Keratinocyte (primary cell): Measurements from ENCODE around the gene ZNF74. TPM values are rescaled to one million over a fixed set of nuclear protein-coding genes. Genes with fewer than 3 reads are reported as not detected.

ENCODE experiments used
- DNase-seq: peaks from one replicate; pipeline ENCODE4 v3.0.0-alpha.2; 2011; ENCODE audit warnings: low read depth, missing footprints, low spot score
- FAIRE-seq: peaks from 2 replicates; lab custom pipeline; 2011; peaks lifted over from hg19 to GRCh38; lab: Jason Lieb, UNC
- H2AFZ ChIP-seq: 2 replicates; pipeline ENCODE4 v1.6.0; 2012; ENCODE audit warnings: low read length, control low read depth, inconsistent platforms; ENCODE audit not compliant: control insufficient read depth
- H3K27ac ChIP-seq: 2 replicates; pipeline ENCODE4 v1.5.1; 2011; ENCODE audit warnings: low read length; ENCODE audit not compliant: control insufficient read depth, insufficient read depth
- H3K27me3 ChIP-seq: 3 replicates; pipeline ENCODE4 v1.6.0; 2011; ENCODE audit warnings: low read length; ENCODE audit not compliant: control insufficient read depth, insufficient read depth; ENCODE audit errors: extremely low read depth
- H3K36me3 ChIP-seq, 2 experiments: 2 replicates in 1 of 2; 3 replicates in 1 of 2; pipeline ENCODE4 v1.5.1; 2011; ENCODE audit warnings: low read length in 2 of 2, mild to moderate bottlenecking in 1 of 2; ENCODE audit not compliant: control insufficient read depth in 2 of 2, insufficient read depth in 2 of 2; ENCODE audit errors: extremely low read depth in 1 of 2
- H3K4me1 ChIP-seq: 3 replicates; pipeline ENCODE4 v1.5.1; 2011; ENCODE audit warnings: low read length; ENCODE audit not compliant: control insufficient read depth, insufficient read depth; ENCODE audit errors: extremely low read depth
- H3K4me2 ChIP-seq: 3 replicates; pipeline ENCODE4 v1.6.0; 2011; ENCODE audit warnings: low read depth, low read length; ENCODE audit not compliant: control insufficient read depth, insufficient read depth; ENCODE audit errors: extremely low read depth
- H3K4me3 ChIP-seq, 3 experiments: fragments of 200-600 bp in 1 of 3; sonication (generic) in 1 of 3; 2 replicates in 2 of 3; 3 replicates in 1 of 3; pipeline ENCODE4 v1.5.1; 2011 to 2016; ENCODE audit warnings: low read length in 3 of 3, mild to moderate bottlenecking in 3 of 3, control low read depth in 2 of 3, inconsistent platforms in 1 of 3, low read depth in 1 of 3, mixed read lengths in 1 of 3, mixed run types in 1 of 3, moderate library complexity in 1 of 3; ENCODE audit not compliant: control insufficient read depth in 2 of 3, insufficient read depth in 2 of 3; ENCODE audit errors: extremely low read depth in 1 of 3
- H3K79me2 ChIP-seq: 2 replicates; pipeline ENCODE4 v1.6.0; 2012; ENCODE audit warnings: low read length; ENCODE audit not compliant: control insufficient read depth, insufficient read depth
- H3K9ac ChIP-seq: 3 replicates; pipeline ENCODE4 v1.6.0; 2011; ENCODE audit warnings: low read length; ENCODE audit not compliant: control insufficient read depth, insufficient read depth; ENCODE audit errors: extremely low read depth
- H3K9me1 ChIP-seq: 3 replicates; pipeline ENCODE4 v1.6.0; 2011; ENCODE audit warnings: low read length; ENCODE audit not compliant: control insufficient read depth, insufficient read depth; ENCODE audit errors: extremely low read depth
- H3K9me3 ChIP-seq: 2 replicates; pipeline ENCODE4 v1.5.1; 2012; ENCODE audit warnings: low read depth, low read length; ENCODE audit not compliant: control insufficient read depth
- H4K20me1 ChIP-seq: 3 replicates; pipeline ENCODE4 v1.6.0; 2011; ENCODE audit warnings: low read length; ENCODE audit not compliant: control insufficient read depth, insufficient read depth; ENCODE audit errors: extremely low read depth
- EZH2 ChIP-seq: IDR thresholded peaks from one replicate; pipeline ENCODE4 v1.6.1; 2012; ENCODE audit warnings: inconsistent platforms, mild to moderate bottlenecking, low read length, moderate library complexity
- dilution Hi-C: fragments of 300-500 bp; cut with MboI; formaldehyde crosslinking; loops from one replicate; pipeline ENCODE4 v1.7.0; 2020; ENCODE audit warnings: low sequenced_read_pairs; ENCODE audit not compliant: extremely low pct_ligation_motif_present
- polyA plus RNA-seq, 5 experiments: library from polyadenylated mRNA; depleted of rRNA in 3 of 5; stranded (reverse) in 3 of 5; stranded (forward) in 1 of 5; unstranded in 1 of 5; fragments of >200 nt; gene quantifications; 1 replicate in 1 of 5; 2 replicates in 3 of 5; 3 replicates in 1 of 5; pipeline versions ENCODE4 v1.2.1 to v1.2.3, GENCODE V29; 2011 to 2012; ENCODE audit warnings: missing spikeins in 2 of 5, low read depth in 1 of 5, low replicate concordance in 1 of 5
- TF ChIP-seq, protein P1 (sequence below), 3 experiments: IDR thresholded peaks in 1 of 3; conservative IDR thresholded peaks in 1 of 3; optimal IDR thresholded peaks in 1 of 3; 2 replicates in 2 of 3; 3 replicates in 1 of 3; pipeline versions ENCODE3 to v1.5.1; 2011; ENCODE audit warnings: low read length in 3 of 3, mild to moderate bottlenecking in 3 of 3, moderate library complexity in 2 of 3, control low read depth in 1 of 3, inconsistent platforms in 1 of 3; ENCODE audit not compliant: insufficient read depth in 2 of 3; ENCODE audit errors: extremely low read depth in 1 of 3

The ZNF74 gene
- polyA plus RNA-seq, 1 donor (not counting 4 experiments of a cell fraction or from before 2014, with no cell fraction given) = 5.2 TPM

DNA sequence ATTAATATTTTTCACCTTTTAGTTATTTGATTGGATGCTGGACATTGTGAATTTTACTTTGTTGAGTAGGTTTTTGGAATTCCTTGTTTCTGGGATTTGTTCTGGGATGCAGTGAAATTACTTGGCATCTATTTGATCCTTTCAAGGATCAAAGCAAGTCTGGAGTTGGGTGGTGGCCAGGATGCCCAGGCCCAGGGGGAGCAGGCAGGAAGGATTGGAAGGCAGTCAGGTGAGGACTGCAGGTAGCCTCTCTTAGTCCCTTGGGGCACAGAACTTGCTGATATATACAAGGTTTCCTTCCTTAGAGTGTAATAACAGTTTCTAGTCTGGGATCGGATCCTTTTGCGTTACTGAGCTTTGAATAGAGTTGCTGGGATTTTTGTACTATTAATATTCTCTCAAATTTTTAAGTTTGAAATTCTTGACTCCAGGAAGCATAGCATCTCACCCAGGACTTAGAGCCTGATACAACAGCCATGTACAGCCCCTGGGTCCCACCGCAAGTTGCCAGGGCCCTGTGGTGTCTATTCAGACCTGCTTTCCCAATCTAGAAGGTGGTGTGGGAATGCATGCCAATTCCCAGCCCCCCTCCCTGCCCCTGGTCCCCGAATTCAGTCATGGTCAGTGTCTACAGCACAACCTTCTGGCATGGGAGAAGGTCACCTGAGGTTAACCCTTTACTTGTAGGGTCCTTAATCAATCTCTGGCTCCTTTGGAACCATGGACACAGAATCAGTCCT, 6.1 kb downstream of the ZNF74 start:
- Histone ChIP-seq H2AFZ (no peak overlapping the region), H3K4me3 (no peak overlapping the region), H3K79me2 (peaks cover 7% of the 10 kb centered on the region), H3K9me1 (no peaks in the 10 kb centered on the region), H3K4me2 (no peak overlapping the region), H3K9me3 (no peaks in the 10 kb centered on the region), H3K27ac (no peak overlapping the region), H3K9ac (no peak overlapping the region), H3K36me3 (peaks cover 6 to 7% of the 10 kb centered on the region in 2 experiments), H3K4me1 (peaks cover 2% of the 10 kb centered on the region), H3K27me3 (no peaks in the 10 kb centered on the region), H4K20me1 (no peaks in the 10 kb centered on the region)
- FAIRE-seq (no peak), DNase-seq (no peak)
- no peak for TF ChIP-seq EZH2
- TF ChIP-seq, protein P1, sequence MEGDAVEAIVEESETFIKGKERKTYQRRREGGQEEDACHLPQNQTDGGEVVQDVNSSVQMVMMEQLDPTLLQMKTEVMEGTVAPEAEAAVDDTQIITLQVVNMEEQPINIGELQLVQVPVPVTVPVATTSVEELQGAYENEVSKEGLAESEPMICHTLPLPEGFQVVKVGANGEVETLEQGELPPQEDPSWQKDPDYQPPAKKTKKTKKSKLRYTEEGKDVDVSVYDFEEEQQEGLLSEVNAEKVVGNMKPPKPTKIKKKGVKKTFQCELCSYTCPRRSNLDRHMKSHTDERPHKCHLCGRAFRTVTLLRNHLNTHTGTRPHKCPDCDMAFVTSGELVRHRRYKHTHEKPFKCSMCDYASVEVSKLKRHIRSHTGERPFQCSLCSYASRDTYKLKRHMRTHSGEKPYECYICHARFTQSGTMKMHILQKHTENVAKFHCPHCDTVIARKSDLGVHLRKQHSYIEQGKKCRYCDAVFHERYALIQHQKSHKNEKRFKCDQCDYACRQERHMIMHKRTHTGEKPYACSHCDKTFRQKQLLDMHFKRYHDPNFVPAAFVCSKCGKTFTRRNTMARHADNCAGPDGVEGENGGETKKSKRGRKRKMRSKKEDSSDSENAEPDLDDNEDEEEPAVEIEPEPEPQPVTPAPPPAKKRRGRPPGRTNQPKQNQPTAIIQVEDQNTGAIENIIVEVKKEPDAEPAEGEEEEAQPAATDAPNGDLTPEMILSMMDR (optimal IDR thresholded peaks at IDR 0.05 in 1 of 3, IDR thresholded peaks at IDR 0.05 in 1 of 3, conservative IDR thresholded peaks at IDR 0.05 in 1 of 3; ENCODE audit: extremely low read depth in 1 of 3, insufficient read depth in 2 of 3, low read length in 3 of 3) = no peak
- dilution Hi-C loops = no loop called here

- Histone ChIP-seq H3K4me3 (no peak overlapping the region), H4K20me1 (no peaks in the 10 kb centered on the region), H3K79me2 (peaks cover 3% of the 10 kb centered on the region), H3K27me3 (no peaks in the 10 kb centered on the region), H3K36me3 (peaks cover 8 to 10% of the 10 kb centered on the region in 2 experiments), H3K9ac (no peak overlapping the region), H3K4me2 (no peak overlapping the region), H3K9me3 (no peaks in the 10 kb centered on the region), H3K4me1 (no peaks in the 10 kb centered on the region), H3K27ac (no peak overlapping the region), H2AFZ (no peak overlapping the region), H3K9me1 (no peaks in the 10 kb centered on the region)
- FAIRE-seq (no peak), DNase-seq (no peak)
- no peak for TF ChIP-seq EZH2
- TF ChIP-seq, protein P1 (optimal IDR thresholded peaks at IDR 0.05 in 1 of 3, IDR thresholded peaks at IDR 0.05 in 1 of 3, conservative IDR thresholded peaks at IDR 0.05 in 1 of 3; ENCODE audit: extremely low read depth in 1 of 3, insufficient read depth in 2 of 3, low read length in 3 of 3) = no peak
- dilution Hi-C loops = no loop called here
These were observed 6.8 kb downstream of the ZNF74 start for GRCh38 chr22:20400606-20401375.
